Measurements from ENCODE around the gene PITPNC1.
A peak's percentile ranks its signal among the peaks of the same experiment; 100 is the strongest.

Gene PITPNC1

GRCh38 chr17:67412941-67413340 lies 35.9 kb downstream of the PITPNC1 start:
- no peak for DNase-seq (ENCODE audit: low read depth)
- H3K4me3 ChIP-seq (ENCODE audit: low read length) = no peak overlapping the region
- no peak for TF ChIP-seq CTCF (IDR thresholded peaks at IDR 0.05; ENCODE audit: insufficient read depth, low read depth, low read length, missing control alignments)

GRCh38 chr17:67413388-67413787 lies 36.3 kb downstream of the PITPNC1 start:
- peak; percentile 86 for DNase-seq (ENCODE audit: low read depth)
- no peak for TF ChIP-seq CTCF (IDR thresholded peaks at IDR 0.05; ENCODE audit: insufficient read depth, low read depth, low read length, missing control alignments)
- H3K4me3 ChIP-seq (ENCODE audit: low read length) = no peak overlapping the region

- DNase-seq (ENCODE audit: low read depth) = no peak
- no peak overlapping the region for H3K4me3 ChIP-seq (ENCODE audit: low read length)
- no peak for TF ChIP-seq CTCF (IDR thresholded peaks at IDR 0.05; ENCODE audit: insufficient read depth, low read depth, low read length, missing control alignments)
These were observed 37.0 kb downstream of the PITPNC1 start for GRCh38 chr17:67414130-67414529.

- no peak for TF ChIP-seq CTCF (IDR thresholded peaks at IDR 0.05; ENCODE audit: insufficient read depth, low read depth, low read length, missing control alignments)
- DNase-seq (ENCODE audit: low read depth) = no peak
- H3K4me3 ChIP-seq (ENCODE audit: low read length) = no peak overlapping the region
These were observed 37.5 kb downstream of the PITPNC1 start for GRCh38 chr17:67414559-67414958.

- no peak for DNase-seq (ENCODE audit: low read depth)
- no peak for TF ChIP-seq CTCF (IDR thresholded peaks at IDR 0.05; ENCODE audit: insufficient read depth, low read depth, low read length, missing control alignments)
These were observed 38.2 kb downstream of the PITPNC1 start for GRCh38 chr17:67415291-67415690.

GRCh38 chr17:67417507-67417906 lies 40.4 kb downstream of the PITPNC1 start:
- no peak overlapping the region for H3K4me3 ChIP-seq (ENCODE audit: low read length)
- DNase-seq (ENCODE audit: low read depth) = no peak
- TF ChIP-seq CTCF (IDR thresholded peaks at IDR 0.05; ENCODE audit: insufficient read depth, low read depth, low read length, missing control alignments) = no peak

More at GRCh38 chr17:67415291-67415690, 38.2 kb downstream of the PITPNC1 start:
- no peak overlapping the region for H3K4me3 ChIP-seq (ENCODE audit: low read length)

- no peak overlapping the region for H3K4me3 ChIP-seq (ENCODE audit: low read length)
- TF ChIP-seq CTCF (IDR thresholded peaks at IDR 0.05; ENCODE audit: insufficient read depth, low read depth, low read length, missing control alignments) = no peak
- peak; percentile 68 for DNase-seq (ENCODE audit: low read depth)
These were observed 43.9 kb downstream of the PITPNC1 start for GRCh38 chr17:67420994-67421393.
